GM18951 (cell line): ENCODE measurements around the gene FNDC3A.
"Not testable (repeated sequence)": the region's sequence is repeated elsewhere in the genome, so short reads cannot be mapped to it uniquely, and the experiment has no call there.

Experiments used
- POLR2A ChIP-seq: IDR thresholded peaks from 4 replicates; pipeline ENCODE4 v1.6.1; 2011; ENCODE audit warnings: mild to moderate bottlenecking; ENCODE audit not compliant: insufficient read length, insufficient read depth; ENCODE audit errors: extremely low read depth
- in situ Hi-C: fragments of 300-500 bp; cut with MboI; formaldehyde crosslinking; loops from one replicate; pipeline ENCODE4 v1.12.0; 2022; ENCODE audit warnings: low sequenced_read_pairs, mixed read lengths, inconsistent platforms; ENCODE audit not compliant: unreplicated experiment

FNDC3A gene

GRCh38 chr13:48990900-48991299 is 15.2 kb downstream of the FNDC3A start:
- in situ Hi-C loops: no loop called here
- TF ChIP-seq POLR2A: no peak

GRCh38 chr13:48993150-48993549 is 17.4 kb downstream of the FNDC3A start:
- TF ChIP-seq POLR2A: no peak
- in situ Hi-C loops: no loop called here

DNA sequence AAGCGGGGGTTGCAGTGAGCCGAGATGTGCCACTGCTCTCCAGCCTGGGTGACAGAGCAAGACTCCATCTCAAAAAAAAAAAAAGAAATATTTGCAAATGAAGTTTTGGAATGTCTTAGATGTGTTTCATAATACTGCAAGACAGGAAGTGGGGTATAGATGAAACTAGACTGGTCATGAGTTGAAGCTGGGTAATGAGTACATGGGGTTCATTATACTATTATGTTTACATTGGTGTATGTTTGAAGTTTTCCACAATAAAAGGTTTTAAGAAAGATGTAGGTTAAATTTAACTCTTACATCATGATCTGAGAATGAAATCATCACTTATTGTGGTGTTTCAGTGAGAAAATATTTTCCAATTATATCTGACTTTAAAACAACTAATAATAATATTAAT is 19.0 kb downstream of the FNDC3A start:
- in situ Hi-C loops: no loop called here
- no peak for TF ChIP-seq POLR2A

- in situ Hi-C loops: no loop called here
- no peak for TF ChIP-seq POLR2A
Measured at GRCh38 chr13:48998641-48999292, 23.1 kb downstream of the FNDC3A start.

- in situ Hi-C loops: no loop called here
- no peak for TF ChIP-seq POLR2A
Measured at GRCh38 chr13:49000247-49000646, 24.5 kb downstream of the FNDC3A start.

DNA sequence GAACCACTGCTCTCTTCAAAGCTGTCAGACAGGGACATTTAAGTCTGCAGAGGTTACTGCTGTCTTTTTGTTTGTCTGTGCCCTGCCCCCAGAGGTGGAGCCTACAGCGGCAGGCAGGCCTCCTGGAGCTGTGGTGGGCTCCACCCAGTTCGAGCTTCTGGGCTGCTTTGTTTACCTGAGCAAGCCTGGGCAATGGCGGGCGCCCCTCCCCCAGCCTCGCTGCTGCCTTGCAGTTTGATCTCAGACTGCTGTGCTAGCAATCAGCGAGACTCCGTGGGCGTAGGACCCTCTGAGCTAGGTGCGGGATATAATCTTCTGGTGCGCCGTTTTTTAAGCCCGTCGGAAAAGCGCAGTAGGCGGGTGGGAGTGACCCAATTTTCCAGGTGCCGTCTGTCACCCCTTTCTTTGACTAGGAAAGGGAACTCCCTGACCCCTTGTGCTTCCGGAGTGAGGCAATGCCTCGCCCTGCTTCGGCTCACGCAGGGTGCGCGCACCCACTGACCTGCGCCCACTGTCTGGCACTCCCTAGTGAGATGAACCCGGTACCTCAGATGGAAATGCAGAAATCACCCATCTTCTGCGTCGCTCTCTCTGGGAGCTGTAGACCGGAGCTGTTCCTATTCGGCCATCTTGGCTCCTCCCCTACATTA is 43.4 kb downstream of the FNDC3A start:
- in situ Hi-C loops: not testable (repeated sequence)

DNA sequence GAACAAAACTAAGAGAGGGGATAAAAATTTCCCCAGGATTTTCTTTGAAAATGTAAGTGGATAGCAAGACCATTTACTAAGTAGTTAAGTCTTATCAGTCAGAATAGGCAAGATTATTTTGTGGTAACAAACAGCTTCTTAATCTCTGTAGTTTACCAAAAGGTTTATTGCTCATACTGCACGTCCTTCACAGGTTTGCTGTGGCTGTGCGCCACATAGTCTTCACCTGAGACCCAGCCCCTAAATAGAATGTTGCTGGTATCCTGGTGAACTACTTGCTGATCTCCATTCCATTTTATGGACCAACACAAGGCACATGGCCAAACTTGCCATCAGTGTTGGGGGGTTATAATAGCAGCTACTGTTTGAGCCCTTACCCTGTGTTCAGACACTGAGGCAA is 44.6 kb downstream of the FNDC3A start:
- in situ Hi-C loops: no loop called here
- no peak for TF ChIP-seq POLR2A

DNA sequence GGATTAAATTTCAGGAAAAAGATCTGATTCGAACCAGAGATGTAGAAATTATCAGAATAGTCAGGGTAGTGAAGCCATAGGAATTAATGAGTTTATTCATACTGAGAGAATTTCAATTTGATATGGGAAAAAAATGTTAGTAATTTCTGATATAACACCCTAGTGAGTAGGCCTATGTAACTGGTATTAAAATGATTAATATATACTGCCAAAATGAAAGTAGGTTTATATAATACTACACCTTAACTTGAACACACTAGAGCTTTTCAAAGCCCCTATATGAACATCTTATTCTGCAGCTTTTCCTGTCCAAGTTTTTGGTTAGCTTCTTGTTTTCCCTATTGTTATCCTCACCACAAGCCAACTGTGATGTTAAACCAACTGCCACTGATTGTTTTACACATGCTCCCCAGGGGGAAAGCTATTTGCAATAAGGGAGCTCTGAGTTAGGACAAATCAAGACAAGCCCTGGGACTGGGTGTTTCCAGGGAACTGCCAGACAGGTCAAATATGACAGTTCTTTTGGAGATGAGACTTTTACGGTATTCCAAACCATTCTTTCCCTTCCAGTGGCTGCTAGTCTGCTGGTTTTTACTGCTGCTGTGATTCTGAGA is 45.3 kb downstream of the FNDC3A start:
- in situ Hi-C loops: no loop called here
- no peak for TF ChIP-seq POLR2A

- in situ Hi-C loops: no loop called here
Measured at GRCh38 chr13:49021953-49022352, 46.2 kb downstream of the FNDC3A start.

DNA sequence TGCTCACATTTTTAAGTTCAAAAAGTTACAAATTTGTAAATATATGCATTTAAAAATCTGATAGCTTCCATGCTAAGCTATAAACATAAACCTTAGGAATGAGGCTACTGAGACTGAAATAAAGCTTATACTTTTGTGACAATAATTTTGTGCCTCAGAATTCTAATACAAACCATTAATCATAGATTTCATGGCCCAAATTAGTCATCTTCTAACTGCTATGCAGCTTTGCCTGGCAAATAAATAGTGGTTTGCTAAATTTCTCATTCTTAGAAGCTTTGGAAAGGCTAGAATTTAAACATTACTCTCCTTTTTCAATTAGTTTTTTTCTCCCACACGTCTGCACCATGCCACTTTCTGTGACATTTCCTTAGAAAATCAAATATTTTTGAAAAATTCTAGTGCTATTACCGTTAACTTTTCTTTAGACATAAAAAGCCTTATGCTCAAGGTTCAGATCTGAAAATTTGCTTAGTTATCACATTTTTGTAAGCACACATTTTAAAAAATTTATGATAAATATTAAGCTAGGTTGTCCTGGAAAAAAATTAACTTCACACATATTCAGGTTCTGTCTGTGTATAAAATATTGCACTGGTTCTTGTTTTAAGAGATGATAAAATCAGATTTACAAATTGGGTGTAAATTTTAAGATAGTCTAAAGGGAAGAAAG is 46.9 kb downstream of the FNDC3A start:
- no peak for TF ChIP-seq POLR2A
- in situ Hi-C loops: no loop called here

More at GRCh38 chr13:49021953-49022352, 46.2 kb downstream of the FNDC3A start:
- no peak for TF ChIP-seq POLR2A

GRCh38 chr13:49023431-49023830 is 47.7 kb downstream of the FNDC3A start:
- in situ Hi-C loops: no loop called here
- no peak for TF ChIP-seq POLR2A

DNA sequence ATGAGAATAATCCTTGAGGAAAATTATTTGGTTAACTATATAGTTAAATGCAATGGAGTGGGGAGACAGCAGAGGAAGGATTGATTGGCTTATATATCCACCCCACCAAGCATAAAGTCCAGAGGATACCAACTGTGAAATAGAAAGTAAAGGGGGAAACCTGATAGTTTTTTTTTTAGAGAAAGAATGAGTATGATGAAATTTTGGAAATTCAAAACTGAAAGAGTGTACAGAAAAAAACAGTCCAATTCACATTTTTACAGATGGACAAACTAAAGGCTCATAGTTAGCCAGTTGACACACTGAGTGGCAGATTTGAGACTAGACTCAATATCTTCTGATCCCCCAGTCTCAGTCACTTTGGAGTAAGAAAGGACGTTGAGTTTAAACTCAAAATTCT is 51.1 kb downstream of the FNDC3A start:
- TF ChIP-seq POLR2A: no peak
- in situ Hi-C loops: no loop called here

DNA sequence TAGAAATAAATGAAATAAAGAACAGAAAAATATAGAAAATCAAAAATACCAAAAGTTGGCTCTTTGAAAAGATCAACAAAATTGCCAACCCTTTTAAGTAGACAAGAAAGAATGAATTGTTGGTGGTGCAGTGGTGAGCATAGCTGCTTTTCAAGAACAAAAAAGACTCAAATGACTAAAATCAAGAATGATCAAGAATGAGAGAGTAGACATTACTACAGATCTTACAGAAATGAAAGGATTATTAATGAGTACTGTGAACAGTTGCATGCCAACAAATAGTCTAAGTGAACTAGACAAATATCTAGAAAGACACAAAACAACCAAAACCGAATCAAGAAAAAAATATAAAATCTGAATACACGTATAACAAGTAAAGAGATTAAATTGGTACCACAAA is 53.9 kb downstream of the FNDC3A start:
- in situ Hi-C loops: no loop called here
- TF ChIP-seq POLR2A: no peak

GRCh38 chr13:49030213-49030612 is 54.5 kb downstream of the FNDC3A start:
- TF ChIP-seq POLR2A: no peak
- in situ Hi-C loops: no loop called here
